Astrocyte of the cerebellum (primary cell): ENCODE data around the gene ANAPC10.

Experiments
- DNase-seq: peaks from one replicate; pipeline ENCODE4 v3.0.0-alpha.2; 2011; ENCODE audit warnings: low read depth
- H3K4me3 ChIP-seq: 2 replicates; pipeline ENCODE4 v1.5.1; 2011; ENCODE audit warnings: mild to moderate bottlenecking, low read depth, low read length, moderate library complexity
- in situ Hi-C: cut with HindIII; loops from 2 replicates; pipeline ENCODE4 v1.10.0; 2017; ENCODE audit warnings: low sequenced_read_pairs
- TF ChIP-seq, protein P1 (sequence below): IDR thresholded peaks from 2 replicates; pipeline ENCODE4 v1.5.1; 2012; ENCODE audit warnings: low read length, low read depth, moderate library complexity, mild to moderate bottlenecking; ENCODE audit errors: missing control alignments

The ANAPC10 gene

DNA sequence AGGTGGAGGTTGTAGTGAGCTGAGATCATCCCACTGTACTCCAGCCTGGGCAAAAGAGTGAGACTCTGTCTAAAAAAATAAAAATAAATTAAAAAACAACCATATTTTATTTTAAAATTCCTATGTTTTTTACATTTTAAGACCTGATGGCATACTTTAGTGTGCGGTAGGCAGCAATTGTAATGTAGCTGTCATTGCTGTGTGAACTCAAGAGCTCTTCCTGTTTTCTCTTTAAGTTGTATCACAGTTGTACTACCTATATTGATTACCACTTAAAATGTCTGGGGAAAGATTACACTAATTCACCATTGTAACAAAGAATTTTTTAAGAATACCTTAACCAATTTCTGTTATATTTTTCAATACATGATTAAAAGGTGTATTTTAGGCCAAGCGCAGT, 27.4 kb upstream of the ANAPC10 start:
- H3K4me3 ChIP-seq, result no peak overlapping the region
- in situ Hi-C loops, result no loop called here
- DNase-seq, result no peak
- TF ChIP-seq, protein P1, sequence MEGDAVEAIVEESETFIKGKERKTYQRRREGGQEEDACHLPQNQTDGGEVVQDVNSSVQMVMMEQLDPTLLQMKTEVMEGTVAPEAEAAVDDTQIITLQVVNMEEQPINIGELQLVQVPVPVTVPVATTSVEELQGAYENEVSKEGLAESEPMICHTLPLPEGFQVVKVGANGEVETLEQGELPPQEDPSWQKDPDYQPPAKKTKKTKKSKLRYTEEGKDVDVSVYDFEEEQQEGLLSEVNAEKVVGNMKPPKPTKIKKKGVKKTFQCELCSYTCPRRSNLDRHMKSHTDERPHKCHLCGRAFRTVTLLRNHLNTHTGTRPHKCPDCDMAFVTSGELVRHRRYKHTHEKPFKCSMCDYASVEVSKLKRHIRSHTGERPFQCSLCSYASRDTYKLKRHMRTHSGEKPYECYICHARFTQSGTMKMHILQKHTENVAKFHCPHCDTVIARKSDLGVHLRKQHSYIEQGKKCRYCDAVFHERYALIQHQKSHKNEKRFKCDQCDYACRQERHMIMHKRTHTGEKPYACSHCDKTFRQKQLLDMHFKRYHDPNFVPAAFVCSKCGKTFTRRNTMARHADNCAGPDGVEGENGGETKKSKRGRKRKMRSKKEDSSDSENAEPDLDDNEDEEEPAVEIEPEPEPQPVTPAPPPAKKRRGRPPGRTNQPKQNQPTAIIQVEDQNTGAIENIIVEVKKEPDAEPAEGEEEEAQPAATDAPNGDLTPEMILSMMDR, result no peak

DNA sequence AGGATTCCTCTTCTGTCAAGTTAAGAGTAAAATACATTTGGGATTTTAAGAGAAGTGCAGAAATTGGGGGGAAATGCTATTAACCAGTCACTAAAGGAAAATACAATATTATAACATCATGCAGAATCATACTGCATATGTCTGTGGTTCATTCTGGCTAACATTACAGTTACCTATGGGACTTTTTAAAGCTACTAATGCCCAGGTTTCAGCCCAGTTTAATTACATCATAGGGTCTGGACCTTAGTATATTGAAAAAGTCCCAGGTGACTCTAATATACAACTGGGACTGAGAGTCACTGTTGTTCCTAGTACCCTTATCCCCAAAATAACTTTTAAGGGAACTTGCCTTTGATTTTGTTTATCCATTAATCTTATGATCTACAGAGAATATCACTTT, 10.1 kb upstream of the ANAPC10 start:
- TF ChIP-seq, protein P1, result no peak
- H3K4me3 ChIP-seq, result no peak overlapping the region
- in situ Hi-C loops, result no loop called here
- no peak for DNase-seq

DNA sequence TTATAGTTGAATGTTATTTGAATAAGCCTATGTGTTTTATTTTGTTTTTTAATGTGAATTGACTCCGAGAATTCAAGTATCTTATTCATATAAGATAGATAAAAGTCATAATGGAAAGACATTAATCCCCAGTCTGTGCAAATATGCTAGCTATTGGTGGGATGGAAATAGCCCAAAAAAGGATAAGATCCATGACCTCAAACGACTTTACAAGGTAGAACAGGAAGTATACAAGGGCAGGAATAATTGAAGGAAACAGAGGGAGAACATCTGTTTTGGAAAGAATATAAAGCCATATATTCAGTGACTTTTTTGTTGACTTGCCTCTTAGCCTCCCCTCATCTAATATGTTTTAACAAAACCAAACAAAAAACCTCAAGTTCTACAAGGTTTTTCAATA, 9.1 kb upstream of the ANAPC10 start:
- H3K4me3 ChIP-seq, result no peak overlapping the region
- TF ChIP-seq, protein P1, result no peak
- no peak for DNase-seq
- in situ Hi-C loops, result no loop called here

GRCh38 chr4:145103496-145103895, 5.5 kb upstream of the ANAPC10 start:
- in situ Hi-C loops, result no loop called here
- H3K4me3 ChIP-seq, result no peak overlapping the region
- DNase-seq, result no peak
- TF ChIP-seq, protein P1, result no peak

DNA sequence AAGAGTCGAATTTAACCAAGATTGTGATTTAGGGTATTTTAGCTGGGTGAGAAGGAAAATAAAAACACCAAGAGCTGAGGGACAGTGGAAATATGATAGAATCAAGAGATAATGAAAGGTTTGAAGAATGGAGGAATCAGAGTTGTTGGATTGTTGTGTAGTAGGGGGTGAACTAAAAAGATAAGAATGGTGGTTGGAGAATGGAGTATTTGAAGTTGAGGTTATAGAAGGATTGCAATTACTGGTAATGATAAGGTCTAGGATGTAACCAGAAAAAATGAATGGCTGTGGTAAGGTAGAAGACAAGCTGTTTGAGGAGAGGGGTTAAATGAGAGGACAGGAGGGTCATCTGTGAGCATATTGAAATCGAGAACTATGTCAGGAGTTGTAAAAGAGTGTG, 4.6 kb upstream of the ANAPC10 start:
- H3K4me3 ChIP-seq, result no peak overlapping the region
- in situ Hi-C loops, result no loop called here
- TF ChIP-seq, protein P1, result no peak
- no peak for DNase-seq

DNA sequence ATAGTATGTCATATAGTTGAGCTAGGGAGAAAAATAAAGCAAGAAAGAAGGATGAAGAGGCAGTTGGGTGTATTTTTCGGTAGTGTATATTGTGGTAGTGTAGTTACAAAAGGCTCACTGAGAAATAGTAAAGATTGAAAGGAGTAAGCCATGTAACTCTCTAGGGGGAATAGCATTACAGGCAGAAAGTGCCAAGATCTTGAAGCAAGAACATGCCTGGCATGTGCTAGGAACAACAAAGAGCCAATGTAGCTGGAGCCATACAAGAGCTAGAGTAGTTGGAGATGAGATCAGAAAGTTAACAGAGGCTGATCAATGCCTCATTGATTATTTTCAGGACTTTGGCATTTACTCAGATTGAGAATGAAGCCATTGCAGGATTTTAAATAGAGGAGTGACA, 3.1 kb upstream of the ANAPC10 start:
- no peak for DNase-seq
- H3K4me3 ChIP-seq, result no peak overlapping the region
- TF ChIP-seq, protein P1, result no peak
- in situ Hi-C loops, result no loop called here

- in situ Hi-C loops, result loop anchor here (25.0 kb wide), 1 partner anchor 912 kb away; no protein-coding TSS in a partner anchor
- no peak for DNase-seq
- peak overlapping the region; percentile 83 for H3K4me3 ChIP-seq
- TF ChIP-seq, protein P1, result no peak
These were observed 1.7 kb upstream of the ANAPC10 start for GRCh38 chr4:145099653-145100052.
